DMS79 (cell line): ENCODE data around the gene RPL27A.
A peak's percentile ranks its signal among the peaks of the same experiment; 100 is the strongest.

Source experiments
- DNase-seq: peaks from one replicate; lab custom pipeline; 2025; lab: John Stamatoyannopoulos, UW

Gene RPL27A

DNA sequence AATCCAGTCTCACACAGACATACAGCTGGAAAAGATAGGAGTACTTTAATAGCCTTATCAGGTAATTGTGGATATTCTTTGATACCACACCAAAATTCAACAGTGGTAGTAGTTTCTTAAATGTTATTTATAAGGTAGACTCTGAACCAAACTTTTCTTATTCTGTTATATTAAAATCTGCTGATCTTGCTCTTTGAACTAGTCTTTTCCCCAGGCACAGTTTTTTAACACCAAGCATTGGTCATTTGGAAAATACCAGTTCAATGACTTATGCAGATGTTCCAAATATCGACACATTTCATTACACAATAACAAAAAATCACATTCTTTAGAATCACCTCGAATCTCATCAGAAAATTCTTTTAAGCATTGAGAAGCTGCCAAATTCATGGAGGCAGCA is 7.7 kb upstream of the RPL27A start:
- DNase-seq, result no peak

- DNase-seq, result no peak
Observed at GRCh38 chr11:8676458-8676857, 6.1 kb upstream of the RPL27A start.

DNA sequence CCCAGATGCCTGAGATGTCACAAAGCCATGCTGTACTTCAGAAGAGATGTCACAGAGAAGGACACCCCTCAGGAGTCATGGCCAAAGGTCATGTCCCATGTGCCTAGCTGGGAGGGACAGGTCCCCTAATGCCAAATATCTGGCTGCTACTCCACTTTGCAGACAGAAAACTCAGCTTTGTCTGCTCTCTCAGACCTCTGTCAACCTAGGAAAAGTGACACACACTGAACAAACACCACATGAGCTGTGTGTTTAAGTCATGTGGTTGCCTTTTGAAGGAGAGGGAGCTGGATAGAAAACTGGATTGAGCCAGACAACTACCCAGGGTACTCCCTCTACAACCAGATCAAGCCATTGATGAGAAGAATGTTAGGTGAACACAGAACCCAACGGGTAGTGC is 3.6 kb upstream of the RPL27A start:
- no peak for DNase-seq

- peak; percentile 49 for DNase-seq
Observed at GRCh38 chr11:8681837-8682302, 722 bp upstream of the RPL27A start.

DNA sequence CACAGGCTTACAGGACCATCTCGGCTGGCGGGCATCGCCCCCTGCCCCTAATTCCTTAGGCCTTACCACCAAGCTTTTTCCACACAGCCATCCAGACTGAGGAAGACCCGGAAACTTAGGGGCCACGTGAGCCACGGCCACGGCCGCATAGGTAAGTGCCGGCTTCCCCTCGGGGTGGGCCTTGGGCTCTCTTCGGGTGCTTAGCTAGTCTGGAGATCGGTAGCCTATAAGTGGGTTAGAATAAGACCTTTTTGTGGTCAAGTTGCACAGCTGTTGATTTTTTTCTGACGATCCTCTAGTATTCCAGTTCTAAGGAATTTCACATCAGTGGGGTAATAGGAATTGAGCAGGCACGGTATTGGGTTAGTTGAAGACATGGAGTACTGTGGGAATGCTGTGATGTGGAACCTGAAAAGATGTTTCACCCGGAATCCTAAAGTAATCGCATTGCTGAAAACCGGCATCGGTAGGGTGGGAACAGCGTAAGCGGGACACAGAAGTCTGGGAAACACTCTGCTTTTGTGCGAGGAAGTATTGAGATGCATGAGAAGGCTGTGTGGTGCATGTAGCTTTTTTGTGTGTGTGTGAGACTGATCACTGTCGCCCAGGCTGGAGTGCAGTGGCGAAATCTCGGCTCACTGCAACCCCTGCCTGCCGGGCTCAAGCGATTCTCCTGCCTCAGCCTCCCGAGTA is 669 bp downstream of the RPL27A start:
- no peak for DNase-seq

DNA sequence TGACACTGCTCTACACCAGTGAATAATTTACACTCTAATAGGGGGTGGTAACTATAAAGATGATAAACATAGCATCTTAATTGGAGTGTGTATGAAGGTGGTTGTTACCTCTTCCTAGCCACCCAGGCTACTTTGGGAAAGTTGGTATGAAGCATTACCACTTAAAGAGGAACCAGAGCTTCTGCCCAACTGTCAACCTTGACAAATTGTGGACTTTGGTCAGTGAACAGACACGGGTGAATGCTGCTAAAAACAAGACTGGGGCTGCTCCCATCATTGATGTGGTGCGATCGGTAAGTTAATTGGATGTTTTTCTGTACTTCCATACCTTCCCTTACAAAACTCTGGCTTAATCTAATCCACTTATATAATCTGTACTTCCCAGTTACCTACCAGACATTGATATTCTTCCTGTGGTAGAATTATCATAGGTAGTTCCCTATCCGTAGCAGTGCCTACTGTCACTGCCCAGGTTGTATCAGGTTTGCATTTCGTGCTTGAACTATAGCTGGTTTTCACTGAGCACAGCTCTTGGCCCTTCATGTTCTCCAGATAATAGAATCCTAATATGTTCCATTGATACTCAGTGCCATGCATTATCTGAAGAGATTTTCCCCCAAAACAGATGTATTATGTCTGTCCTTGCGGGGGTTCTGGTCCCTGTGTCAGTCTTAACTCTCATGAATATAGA is 2.2 kb downstream of the RPL27A start:
- no peak for DNase-seq

DNA sequence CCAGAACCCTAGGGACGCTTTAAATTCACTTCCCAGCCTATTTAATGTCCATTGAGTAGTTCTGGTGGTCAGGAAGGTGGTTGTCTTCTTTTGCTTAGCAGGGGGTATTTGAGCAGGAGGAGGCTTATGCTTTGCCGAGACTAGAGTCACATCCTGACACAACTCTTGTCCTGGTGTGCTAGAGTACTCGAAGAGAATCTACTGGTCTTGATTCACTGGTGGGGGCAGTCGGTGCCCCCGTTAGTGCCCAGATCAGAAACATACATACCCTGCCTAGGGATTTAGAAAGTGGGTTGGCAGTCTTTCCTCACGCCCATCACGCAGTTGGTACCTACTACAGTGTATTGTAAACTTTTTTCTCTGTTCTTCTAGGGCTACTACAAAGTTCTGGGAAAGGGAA is 2.7 kb downstream of the RPL27A start:
- no peak for DNase-seq

DNA sequence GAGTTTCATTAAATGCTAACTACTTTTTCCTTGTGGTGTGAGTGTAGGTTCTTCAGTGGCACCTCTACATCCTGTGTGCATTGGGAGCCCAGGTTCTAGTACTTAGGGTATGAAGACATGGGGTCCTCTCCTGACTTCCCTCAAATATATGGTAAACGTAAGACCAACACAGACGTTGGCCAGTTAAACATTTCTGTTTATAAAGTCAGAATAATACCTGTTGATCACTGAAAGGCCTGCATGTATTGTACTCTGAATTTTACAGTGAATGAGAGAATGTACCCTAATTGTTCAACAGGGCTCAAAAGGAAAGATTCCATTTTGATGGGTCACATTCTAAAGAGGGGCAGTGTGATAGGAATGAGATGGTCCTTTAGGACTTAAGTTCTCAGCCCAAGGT is 3.2 kb downstream of the RPL27A start:
- DNase-seq, result no peak

- DNase-seq, result no peak
Observed at GRCh38 chr11:8686325-8686724, 3.7 kb downstream of the RPL27A start.

GRCh38 chr11:8688414-8689362 is 6.1 kb downstream of the RPL27A start:
- peak; percentile 97 for DNase-seq

DNA sequence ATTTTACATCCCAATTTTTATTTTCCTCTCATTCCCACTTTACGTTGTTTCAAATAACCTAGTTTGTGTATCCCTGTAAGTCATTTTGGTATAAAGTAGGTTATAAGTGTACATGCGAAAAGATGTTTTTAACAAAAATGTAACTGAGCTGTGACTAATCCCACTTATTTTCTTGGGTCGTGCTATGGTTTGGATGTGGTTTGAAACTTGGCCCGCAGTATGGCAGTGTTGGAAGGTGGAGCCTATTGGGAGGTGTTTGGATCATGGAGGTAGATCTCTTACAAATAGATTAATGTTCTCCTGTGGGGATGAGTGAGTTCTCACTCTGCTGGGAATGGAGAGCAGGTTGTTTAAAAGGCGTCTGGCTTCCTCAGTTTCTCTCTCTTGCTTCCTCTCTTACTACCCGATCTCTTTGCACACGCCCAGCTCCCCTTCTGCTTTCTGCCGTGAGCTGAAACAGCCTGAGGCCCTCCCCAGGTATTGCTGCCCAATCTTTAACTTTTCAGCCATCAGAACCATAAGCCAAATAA is 7.2 kb downstream of the RPL27A start:
- no peak for DNase-seq

DNA sequence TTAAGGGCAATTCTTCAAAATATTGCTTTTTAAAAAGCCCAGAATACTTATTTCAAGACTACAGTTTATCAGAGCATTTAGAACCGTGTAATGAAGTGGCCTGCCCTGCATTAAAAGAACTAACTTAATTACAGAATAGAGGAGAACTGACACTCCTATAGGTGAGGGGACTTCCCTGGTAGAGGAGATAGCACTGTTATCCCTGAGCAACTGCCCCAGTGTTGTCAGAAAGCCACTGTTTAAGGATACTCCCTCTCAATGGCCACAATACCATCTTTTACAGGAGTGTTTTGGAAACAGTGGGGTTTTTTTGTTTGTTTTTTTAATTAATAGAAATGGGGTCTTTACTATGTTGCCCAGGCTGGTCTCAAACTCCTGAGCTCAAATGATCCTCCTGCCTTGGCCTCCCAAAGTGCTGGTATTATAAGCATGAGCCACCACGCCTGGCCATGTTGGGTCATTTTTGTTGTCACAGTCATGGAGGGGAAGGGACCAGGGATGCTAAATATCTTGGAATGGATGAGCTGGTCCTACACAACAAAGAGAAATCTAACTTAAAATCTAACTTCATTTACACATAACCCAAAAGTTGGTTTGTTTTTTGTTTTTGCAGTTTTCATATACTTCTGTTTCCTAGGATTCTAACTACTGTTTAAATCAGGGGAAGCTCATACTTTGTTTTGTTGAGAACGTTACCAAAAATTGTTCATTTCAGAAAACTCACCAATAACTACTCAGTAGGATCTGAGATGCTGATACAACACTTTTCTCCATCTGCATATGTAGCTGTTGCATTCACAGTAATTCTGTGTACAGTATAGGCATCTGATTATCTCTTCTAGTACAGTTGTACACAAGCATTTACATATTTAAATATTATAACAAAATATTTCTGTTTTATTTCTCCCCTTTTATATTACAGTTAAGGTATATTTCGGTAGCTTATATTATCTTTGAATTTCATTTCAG is 8.1 kb downstream of the RPL27A start:
- no peak for DNase-seq

DNA sequence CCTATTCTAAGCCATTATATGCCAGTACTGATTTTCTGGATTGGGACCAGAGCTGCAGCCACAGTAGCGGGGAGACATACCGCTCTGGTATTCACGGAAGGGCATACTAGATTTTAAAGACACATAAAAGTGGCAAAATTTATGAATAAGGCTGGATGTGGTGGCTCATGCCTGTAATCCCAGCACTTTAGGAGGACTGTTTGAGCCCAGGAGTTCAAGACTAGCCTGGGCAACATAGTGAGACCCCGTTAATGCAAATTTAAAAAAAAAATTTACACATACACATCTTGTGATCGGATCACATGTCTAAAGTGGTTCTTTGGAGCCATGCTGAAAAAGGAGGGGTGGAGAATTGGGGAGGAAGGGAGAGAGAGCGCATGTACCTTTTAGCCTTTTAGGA is 9.0 kb downstream of the RPL27A start:
- DNase-seq, result no peak

DNA sequence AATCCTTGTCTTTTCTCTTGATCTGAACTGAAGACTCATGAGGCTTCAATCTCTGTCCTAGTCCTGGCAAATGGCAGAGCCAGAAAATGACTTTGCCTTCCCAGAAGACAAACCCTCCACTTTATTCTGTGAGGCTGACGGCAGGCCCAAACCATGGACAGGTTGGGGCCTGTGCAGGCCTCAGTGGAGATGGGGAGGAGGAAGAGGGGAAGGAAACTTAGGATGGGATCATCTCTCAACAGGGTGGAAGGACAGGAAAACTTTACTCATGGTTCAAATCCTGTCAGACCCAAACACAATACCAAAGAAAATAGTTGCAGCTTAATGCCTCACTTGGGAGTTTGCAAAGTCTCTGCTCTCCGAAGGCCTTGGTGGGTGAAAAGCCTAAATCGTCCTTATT is 9.8 kb downstream of the RPL27A start:
- no peak for DNase-seq

GRCh38 chr11:8693010-8693551 is 10.5 kb downstream of the RPL27A start:
- no peak for DNase-seq

GRCh38 chr11:8693555-8693954 is 11.0 kb downstream of the RPL27A start:
- no peak for DNase-seq

- DNase-seq, result no peak
Observed at GRCh38 chr11:8694137-8694536, 11.5 kb downstream of the RPL27A start.

- no peak for DNase-seq
Observed at GRCh38 chr11:8697054-8697453, 14.5 kb downstream of the RPL27A start.

DNA sequence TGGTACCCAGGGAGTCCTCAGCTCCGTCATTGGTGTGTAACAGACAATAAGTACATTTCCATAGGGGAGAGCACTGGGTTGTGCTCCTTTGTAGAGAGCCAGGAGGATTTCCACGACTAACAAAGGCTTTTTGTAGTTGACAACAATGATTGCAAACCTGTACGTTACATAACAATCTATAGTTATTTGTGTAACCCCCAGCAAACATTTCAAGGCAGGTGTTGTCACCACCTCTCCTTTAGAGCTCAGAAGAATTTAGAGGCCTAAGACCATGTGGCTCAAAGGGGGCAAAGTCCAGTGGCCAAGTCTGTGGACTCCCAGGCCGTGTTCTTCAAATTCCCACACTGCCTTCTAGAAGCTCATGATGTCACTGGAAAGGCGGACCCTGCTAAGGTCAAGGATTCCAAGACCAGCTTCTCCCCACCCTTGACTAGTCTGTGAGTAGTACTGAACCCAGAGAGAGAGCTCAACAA is 15.8 kb downstream of the RPL27A start:
- DNase-seq, result no peak

GRCh38 chr11:8698917-8699441 is 16.4 kb downstream of the RPL27A start:
- no peak for DNase-seq
